HG02798 (cell line): Measurements from ENCODE around the gene NUSAP1.
A peak's percentile ranks its signal among the peaks of the same experiment; 100 is the strongest.
"Not testable (repeated sequence)": the region's sequence is repeated elsewhere in the genome, so short reads cannot be mapped to it uniquely, and the experiment has no call there.

ENCODE experiments used
- ATAC-seq: cut with Tn5 transposase; IDR thresholded peaks from one replicate; pipeline ENCODE4 v1.9.1; 2021; ENCODE audit warnings: mild to moderate bottlenecking; ENCODE audit not compliant: unreplicated experiment, poor library complexity

The NUSAP1 gene

GRCh38 chr15:41331833-41332193 lies 868 bp upstream of the NUSAP1 start:
- no peak for ATAC-seq

GRCh38 chr15:41333026-41333562 lies 413 bp downstream of the NUSAP1 start:
- ATAC-seq, result peak; percentile 25

GRCh38 chr15:41334293-41335120 lies 1.8 kb downstream of the NUSAP1 start:
- ATAC-seq, result no peak

- ATAC-seq, result no peak
These were observed 3.9 kb downstream of the NUSAP1 start for GRCh38 chr15:41336549-41336948.

- no peak for ATAC-seq
These were observed 4.4 kb downstream of the NUSAP1 start for GRCh38 chr15:41337047-41337446.

GRCh38 chr15:41337631-41338522 lies 5.2 kb downstream of the NUSAP1 start:
- ATAC-seq, result no peak

- ATAC-seq, result no peak
These were observed 7.6 kb downstream of the NUSAP1 start for GRCh38 chr15:41340189-41340695.

GRCh38 chr15:41341519-41341918 lies 8.8 kb downstream of the NUSAP1 start:
- no peak for ATAC-seq

GRCh38 chr15:41347236-41347635 lies 14.6 kb downstream of the NUSAP1 start:
- no peak for ATAC-seq

- no peak for ATAC-seq
These were observed 17.5 kb downstream of the NUSAP1 start for GRCh38 chr15:41350057-41350717.

- ATAC-seq, result no peak
These were observed 21.7 kb downstream of the NUSAP1 start for GRCh38 chr15:41354371-41354770.

- no peak for ATAC-seq
These were observed 34.7 kb downstream of the NUSAP1 start for GRCh38 chr15:41367418-41367817.

- no peak for ATAC-seq
These were observed 45.3 kb downstream of the NUSAP1 start for GRCh38 chr15:41377978-41378377.

GRCh38 chr15:41383974-41384749 lies 51.5 kb downstream of the NUSAP1 start:
- ATAC-seq, result not testable (repeated sequence)

- ATAC-seq, result no peak
These were observed 55.0 kb downstream of the NUSAP1 start for GRCh38 chr15:41387646-41388045.

- ATAC-seq, result no peak
These were observed 60.0 kb downstream of the NUSAP1 start for GRCh38 chr15:41392659-41393058.

GRCh38 chr15:41394924-41395323 lies 62.2 kb downstream of the NUSAP1 start:
- ATAC-seq, result no peak

- no peak for ATAC-seq
These were observed 63.4 kb downstream of the NUSAP1 start for GRCh38 chr15:41396111-41396510.

GRCh38 chr15:41401904-41402267 lies 69.2 kb downstream of the NUSAP1 start:
- peak; percentile 12 for ATAC-seq

- no peak for ATAC-seq
These were observed 74.7 kb downstream of the NUSAP1 start for GRCh38 chr15:41407341-41407740.
